ENCODE measurements around the gene CHD9.

DNA sequence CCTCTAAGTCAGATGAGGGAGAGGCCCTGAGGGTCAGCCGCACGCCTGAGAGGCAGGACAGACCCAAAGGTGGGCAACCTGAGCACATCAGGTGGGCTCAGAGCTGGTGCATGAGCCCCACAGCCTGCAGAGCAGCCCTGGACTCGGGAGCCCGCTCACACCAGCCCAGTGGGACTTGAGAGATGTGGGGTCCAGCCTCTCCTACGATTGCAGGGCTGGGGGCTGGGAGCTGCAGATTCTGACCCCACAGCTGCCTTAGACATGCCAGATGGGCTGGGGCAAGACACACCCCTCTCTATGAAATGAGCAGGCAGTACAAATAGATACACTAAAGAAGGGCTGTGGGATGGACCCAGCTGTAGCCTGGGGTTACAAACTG, 302.4 kb downstream of the CHD9 start:
- TF ChIP-seq, protein P1, sequence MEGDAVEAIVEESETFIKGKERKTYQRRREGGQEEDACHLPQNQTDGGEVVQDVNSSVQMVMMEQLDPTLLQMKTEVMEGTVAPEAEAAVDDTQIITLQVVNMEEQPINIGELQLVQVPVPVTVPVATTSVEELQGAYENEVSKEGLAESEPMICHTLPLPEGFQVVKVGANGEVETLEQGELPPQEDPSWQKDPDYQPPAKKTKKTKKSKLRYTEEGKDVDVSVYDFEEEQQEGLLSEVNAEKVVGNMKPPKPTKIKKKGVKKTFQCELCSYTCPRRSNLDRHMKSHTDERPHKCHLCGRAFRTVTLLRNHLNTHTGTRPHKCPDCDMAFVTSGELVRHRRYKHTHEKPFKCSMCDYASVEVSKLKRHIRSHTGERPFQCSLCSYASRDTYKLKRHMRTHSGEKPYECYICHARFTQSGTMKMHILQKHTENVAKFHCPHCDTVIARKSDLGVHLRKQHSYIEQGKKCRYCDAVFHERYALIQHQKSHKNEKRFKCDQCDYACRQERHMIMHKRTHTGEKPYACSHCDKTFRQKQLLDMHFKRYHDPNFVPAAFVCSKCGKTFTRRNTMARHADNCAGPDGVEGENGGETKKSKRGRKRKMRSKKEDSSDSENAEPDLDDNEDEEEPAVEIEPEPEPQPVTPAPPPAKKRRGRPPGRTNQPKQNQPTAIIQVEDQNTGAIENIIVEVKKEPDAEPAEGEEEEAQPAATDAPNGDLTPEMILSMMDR (IDR thresholded peaks at IDR 0.05; ENCODE audit: low read depth, low read length, missing input control) = no peak
- TF ChIP-seq, protein P2, sequence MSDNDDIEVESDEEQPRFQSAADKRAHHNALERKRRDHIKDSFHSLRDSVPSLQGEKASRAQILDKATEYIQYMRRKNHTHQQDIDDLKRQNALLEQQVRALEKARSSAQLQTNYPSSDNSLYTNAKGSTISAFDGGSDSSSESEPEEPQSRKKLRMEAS (IDR thresholded peaks at IDR 0.05) = no peak
- TF ChIP-seq EGR1 (IDR thresholded peaks at IDR 0.05; ENCODE audit: low read depth in 2 of 2) (no peak), JUND (IDR thresholded peaks at IDR 0.05) (no peak), GABPA (IDR thresholded peaks at IDR 0.05 in 1 of 2, conservative IDR thresholded peaks at IDR 0.05 in 1 of 2) (no peak), RAD21 (IDR thresholded peaks at IDR 0.05) (no peak), YY1 (IDR thresholded peaks at IDR 0.05) (no peak), SP1 (IDR thresholded peaks at IDR 0.05) (no peak)
- TF ChIP-seq, protein P3, sequence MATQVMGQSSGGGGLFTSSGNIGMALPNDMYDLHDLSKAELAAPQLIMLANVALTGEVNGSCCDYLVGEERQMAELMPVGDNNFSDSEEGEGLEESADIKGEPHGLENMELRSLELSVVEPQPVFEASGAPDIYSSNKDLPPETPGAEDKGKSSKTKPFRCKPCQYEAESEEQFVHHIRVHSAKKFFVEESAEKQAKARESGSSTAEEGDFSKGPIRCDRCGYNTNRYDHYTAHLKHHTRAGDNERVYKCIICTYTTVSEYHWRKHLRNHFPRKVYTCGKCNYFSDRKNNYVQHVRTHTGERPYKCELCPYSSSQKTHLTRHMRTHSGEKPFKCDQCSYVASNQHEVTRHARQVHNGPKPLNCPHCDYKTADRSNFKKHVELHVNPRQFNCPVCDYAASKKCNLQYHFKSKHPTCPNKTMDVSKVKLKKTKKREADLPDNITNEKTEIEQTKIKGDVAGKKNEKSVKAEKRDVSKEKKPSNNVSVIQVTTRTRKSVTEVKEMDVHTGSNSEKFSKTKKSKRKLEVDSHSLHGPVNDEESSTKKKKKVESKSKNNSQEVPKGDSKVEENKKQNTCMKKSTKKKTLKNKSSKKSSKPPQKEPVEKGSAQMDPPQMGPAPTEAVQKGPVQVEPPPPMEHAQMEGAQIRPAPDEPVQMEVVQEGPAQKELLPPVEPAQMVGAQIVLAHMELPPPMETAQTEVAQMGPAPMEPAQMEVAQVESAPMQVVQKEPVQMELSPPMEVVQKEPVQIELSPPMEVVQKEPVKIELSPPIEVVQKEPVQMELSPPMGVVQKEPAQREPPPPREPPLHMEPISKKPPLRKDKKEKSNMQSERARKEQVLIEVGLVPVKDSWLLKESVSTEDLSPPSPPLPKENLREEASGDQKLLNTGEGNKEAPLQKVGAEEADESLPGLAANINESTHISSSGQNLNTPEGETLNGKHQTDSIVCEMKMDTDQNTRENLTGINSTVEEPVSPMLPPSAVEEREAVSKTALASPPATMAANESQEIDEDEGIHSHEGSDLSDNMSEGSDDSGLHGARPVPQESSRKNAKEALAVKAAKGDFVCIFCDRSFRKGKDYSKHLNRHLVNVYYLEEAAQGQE (IDR thresholded peaks at IDR 0.05) = no peak

Measured in liver (tissue), 3 donors.